Measurements from ENCODE around the gene GPHN.

Gene GPHN

GRCh38 chr14:66507722-66508546 is at the start of gene GPHN:
Gene GPHN, plus strand, starts transcription at chr14:66508147.
- peak; percentile 95 for DNase-seq
- peak within 1 kb of the TSS; percentile 87 for H3K27ac Mint-ChIP-seq
- peaks cover 33% of the 10 kb centered on the region for H3K27me3 Mint-ChIP-seq
- H3K4me3 Mint-ChIP-seq, result peak within 1 kb of the TSS; percentile 82
- H3K9me3 Mint-ChIP-seq, result no peaks in the 10 kb centered on the region
- H3K36me3 Mint-ChIP-seq, result peaks cover 3% of the 10 kb centered on the region
- CTCF ChIA-PET, result interaction anchor here (0.7 to 2.6 kb wide), 4 partner anchors 9 to 49 kb away, joined by 3 to 10 read pairs (median 4); no protein-coding TSS in a partner anchor
- peaks cover 35% of the 10 kb centered on the region for H3K4me1 Mint-ChIP-seq

GRCh38 chr14:66459603-66460002 is 48.3 kb upstream of the GPHN start:
- Mint-ChIP-seq H3K9me3 (no peaks in the 10 kb centered on the region), H3K4me1 (no peaks in the 10 kb centered on the region), H3K27ac (no peak overlapping the region), H3K36me3 (no peaks in the 10 kb centered on the region), H3K27me3 (no peaks in the 10 kb centered on the region), H3K4me3 (no peak overlapping the region)
- no peak for DNase-seq
- CTCF ChIA-PET, result no interaction called here

GRCh38 chr14:66464261-66464660 is 43.7 kb upstream of the GPHN start:
- no peak overlapping the region for H3K4me3 Mint-ChIP-seq
- no peaks in the 10 kb centered on the region for H3K36me3 Mint-ChIP-seq
- H3K27ac Mint-ChIP-seq, result no peak overlapping the region
- H3K9me3 Mint-ChIP-seq, result peaks cover 5% of the 10 kb centered on the region
- CTCF ChIA-PET, result interaction anchor here (0.7 kb wide), 1 partner anchor 105 kb away, joined by 3 read pairs; no protein-coding TSS in a partner anchor
- no peak for DNase-seq
- no peaks in the 10 kb centered on the region for H3K4me1 Mint-ChIP-seq
- H3K27me3 Mint-ChIP-seq, result no peaks in the 10 kb centered on the region

GRCh38 chr14:66468778-66469367 is 39.1 kb upstream of the GPHN start:
- H3K4me3 Mint-ChIP-seq, result no peak overlapping the region
- no peak overlapping the region for H3K27ac Mint-ChIP-seq
- no peaks in the 10 kb centered on the region for H3K4me1 Mint-ChIP-seq
- peaks cover 17% of the 10 kb centered on the region for H3K9me3 Mint-ChIP-seq
- CTCF ChIA-PET, result no interaction called here
- DNase-seq, result no peak
- no peaks in the 10 kb centered on the region for H3K36me3 Mint-ChIP-seq
- H3K27me3 Mint-ChIP-seq, result no peaks in the 10 kb centered on the region

- H3K4me3 Mint-ChIP-seq, result no peak overlapping the region
- peaks cover 18% of the 10 kb centered on the region for H3K9me3 Mint-ChIP-seq
- H3K36me3 Mint-ChIP-seq, result no peaks in the 10 kb centered on the region
- DNase-seq, result no peak
- H3K27ac Mint-ChIP-seq, result no peak overlapping the region
- H3K27me3 Mint-ChIP-seq, result no peaks in the 10 kb centered on the region
- H3K4me1 Mint-ChIP-seq, result no peaks in the 10 kb centered on the region
- CTCF ChIA-PET, result no interaction called here
Measured at GRCh38 chr14:66471584-66471983, 36.4 kb upstream of the GPHN start.

GRCh38 chr14:66472251-66472650 is 35.7 kb upstream of the GPHN start:
- H3K9me3 Mint-ChIP-seq, result peaks cover 18% of the 10 kb centered on the region
- no peaks in the 10 kb centered on the region for H3K36me3 Mint-ChIP-seq
- no peaks in the 10 kb centered on the region for H3K27me3 Mint-ChIP-seq
- H3K27ac Mint-ChIP-seq, result no peak overlapping the region
- H3K4me3 Mint-ChIP-seq, result no peak overlapping the region
- no peaks in the 10 kb centered on the region for H3K4me1 Mint-ChIP-seq
- CTCF ChIA-PET, result no interaction called here
- DNase-seq, result no peak

GRCh38 chr14:66473223-66473622 is 34.7 kb upstream of the GPHN start:
- CTCF ChIA-PET, result no interaction called here
- Mint-ChIP-seq H3K27me3 (no peaks in the 10 kb centered on the region), H3K4me3 (no peak overlapping the region), H3K27ac (no peak overlapping the region), H3K9me3 (peaks cover 18% of the 10 kb centered on the region), H3K4me1 (no peaks in the 10 kb centered on the region), H3K36me3 (no peaks in the 10 kb centered on the region)
- DNase-seq, result no peak

- no peaks in the 10 kb centered on the region for H3K36me3 Mint-ChIP-seq
- no peaks in the 10 kb centered on the region for H3K27me3 Mint-ChIP-seq
- H3K4me3 Mint-ChIP-seq, result no peak overlapping the region
- H3K4me1 Mint-ChIP-seq, result no peaks in the 10 kb centered on the region
- CTCF ChIA-PET, result no interaction called here
- H3K9me3 Mint-ChIP-seq, result peaks cover 2% of the 10 kb centered on the region
- no peak overlapping the region for H3K27ac Mint-ChIP-seq
- DNase-seq, result no peak
Measured at GRCh38 chr14:66476964-66477363, 31.0 kb upstream of the GPHN start.

- no peak overlapping the region for H3K4me3 Mint-ChIP-seq
- CTCF ChIA-PET, result no interaction called here
- no peaks in the 10 kb centered on the region for H3K36me3 Mint-ChIP-seq
Measured at GRCh38 chr14:66477567-66477966, 30.4 kb upstream of the GPHN start.

GRCh38 chr14:66482873-66483272 is 25.1 kb upstream of the GPHN start:
- H3K4me1 Mint-ChIP-seq, result no peaks in the 10 kb centered on the region
- H3K4me3 Mint-ChIP-seq, result no peak overlapping the region
- CTCF ChIA-PET, result no interaction called here
- H3K36me3 Mint-ChIP-seq, result no peaks in the 10 kb centered on the region
- H3K9me3 Mint-ChIP-seq, result no peaks in the 10 kb centered on the region
- H3K27ac Mint-ChIP-seq, result no peak overlapping the region
- DNase-seq, result no peak
- H3K27me3 Mint-ChIP-seq, result no peaks in the 10 kb centered on the region

More at GRCh38 chr14:66477567-66477966, 30.4 kb upstream of the GPHN start:
- no peaks in the 10 kb centered on the region for H3K4me1 Mint-ChIP-seq
- no peaks in the 10 kb centered on the region for H3K27me3 Mint-ChIP-seq
- peaks cover 2% of the 10 kb centered on the region for H3K9me3 Mint-ChIP-seq
- DNase-seq, result no peak
- H3K27ac Mint-ChIP-seq, result no peak overlapping the region

GRCh38 chr14:66483322-66483721 is 24.6 kb upstream of the GPHN start:
- H3K9me3 Mint-ChIP-seq, result no peaks in the 10 kb centered on the region
- H3K36me3 Mint-ChIP-seq, result no peaks in the 10 kb centered on the region
- no peaks in the 10 kb centered on the region for H3K27me3 Mint-ChIP-seq
- no peak for DNase-seq
- no peak overlapping the region for H3K4me3 Mint-ChIP-seq
- H3K4me1 Mint-ChIP-seq, result no peaks in the 10 kb centered on the region
- CTCF ChIA-PET, result no interaction called here
- no peak overlapping the region for H3K27ac Mint-ChIP-seq

- no peak overlapping the region for H3K4me3 Mint-ChIP-seq
- CTCF ChIA-PET, result no interaction called here
Measured at GRCh38 chr14:66485029-66485428, 22.9 kb upstream of the GPHN start.

GRCh38 chr14:66485910-66486421 is 22.0 kb upstream of the GPHN start, which contains the start of gene CCDC196:
Gene CCDC196, plus strand, starts transcription at chr14:66486371. Its CDS starts 132 bp downstream, at chr14:66486503.
- no peaks in the 10 kb centered on the region for H3K4me1 Mint-ChIP-seq
- no peak for DNase-seq
- H3K9me3 Mint-ChIP-seq, result no peaks in the 10 kb centered on the region
- no peaks in the 10 kb centered on the region for H3K27me3 Mint-ChIP-seq
- H3K36me3 Mint-ChIP-seq, result no peaks in the 10 kb centered on the region
- no peak within 1 kb of the TSS for H3K4me3 Mint-ChIP-seq
- H3K27ac Mint-ChIP-seq, result no peak within 1 kb of the TSS
- CTCF ChIA-PET, result no interaction called here

More at GRCh38 chr14:66485029-66485428, 22.9 kb upstream of the GPHN start:
- no peaks in the 10 kb centered on the region for H3K9me3 Mint-ChIP-seq
- no peaks in the 10 kb centered on the region for H3K4me1 Mint-ChIP-seq
- no peaks in the 10 kb centered on the region for H3K36me3 Mint-ChIP-seq
- DNase-seq, result no peak
- no peak overlapping the region for H3K27ac Mint-ChIP-seq
- H3K27me3 Mint-ChIP-seq, result no peaks in the 10 kb centered on the region

- H3K27me3 Mint-ChIP-seq, result no peaks in the 10 kb centered on the region
- DNase-seq, result no peak
- no peaks in the 10 kb centered on the region for H3K9me3 Mint-ChIP-seq
- H3K36me3 Mint-ChIP-seq, result no peaks in the 10 kb centered on the region
- CTCF ChIA-PET, result interaction anchor here (1.5 kb wide), 1 partner anchor 8 kb away, joined by 3 read pairs; no protein-coding TSS in a partner anchor
- H3K4me1 Mint-ChIP-seq, result no peaks in the 10 kb centered on the region
- no peak overlapping the region for H3K27ac Mint-ChIP-seq
- H3K4me3 Mint-ChIP-seq, result no peak overlapping the region
Measured at GRCh38 chr14:66487164-66487563, 20.8 kb upstream of the GPHN start.

Data from activated naive CD4-positive, alpha-beta T cell treated with anti-CD3 and anti-CD28 coated beads, Interleukin-2, amount 10 ng/mL, durations not matched to agents 7 days and 5 days (primary cell).